ENCODE data around the gene TBCK. TPM values are rescaled to one million over a fixed set of nuclear protein-coding genes. Genes with fewer than 3 reads are reported as not detected.

The TBCK gene
- total RNA-seq, 1 donor from 2014 or later, result 16.3 TPM

DNA sequence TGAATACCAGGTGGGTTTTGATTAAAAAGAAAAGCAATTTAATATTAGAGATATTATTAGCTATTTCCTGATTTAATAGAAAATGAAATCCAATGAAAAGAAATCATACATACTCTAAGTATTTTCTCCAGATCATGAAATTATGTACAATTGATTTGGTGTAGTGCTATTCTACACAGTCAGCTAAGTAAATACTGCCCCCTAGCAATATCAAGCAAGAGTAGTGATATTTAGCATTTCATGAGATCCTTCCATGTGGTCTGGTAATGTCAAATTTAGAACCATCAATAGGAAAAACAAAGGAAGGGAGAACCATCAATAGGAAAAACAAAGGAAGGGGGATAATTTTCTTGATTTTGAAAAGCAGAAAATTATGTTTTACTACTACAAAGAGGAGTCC, 114.6 kb downstream of the TBCK start:
- DNase-seq (ENCODE audit: low read depth) (peak; percentile 35), FAIRE-seq (no peak)
- Histone ChIP-seq H3K27me3 (ENCODE audit: control insufficient read depth, insufficient read depth, low read length) (no peaks in the 10 kb centered on the region), H3K36me3 (ENCODE audit: control insufficient read depth, insufficient read depth, low read length) (no peaks in the 10 kb centered on the region), H3K4me3 (ENCODE audit: low read depth, low read length) (no peak overlapping the region)
- TF ChIP-seq, protein P1, sequence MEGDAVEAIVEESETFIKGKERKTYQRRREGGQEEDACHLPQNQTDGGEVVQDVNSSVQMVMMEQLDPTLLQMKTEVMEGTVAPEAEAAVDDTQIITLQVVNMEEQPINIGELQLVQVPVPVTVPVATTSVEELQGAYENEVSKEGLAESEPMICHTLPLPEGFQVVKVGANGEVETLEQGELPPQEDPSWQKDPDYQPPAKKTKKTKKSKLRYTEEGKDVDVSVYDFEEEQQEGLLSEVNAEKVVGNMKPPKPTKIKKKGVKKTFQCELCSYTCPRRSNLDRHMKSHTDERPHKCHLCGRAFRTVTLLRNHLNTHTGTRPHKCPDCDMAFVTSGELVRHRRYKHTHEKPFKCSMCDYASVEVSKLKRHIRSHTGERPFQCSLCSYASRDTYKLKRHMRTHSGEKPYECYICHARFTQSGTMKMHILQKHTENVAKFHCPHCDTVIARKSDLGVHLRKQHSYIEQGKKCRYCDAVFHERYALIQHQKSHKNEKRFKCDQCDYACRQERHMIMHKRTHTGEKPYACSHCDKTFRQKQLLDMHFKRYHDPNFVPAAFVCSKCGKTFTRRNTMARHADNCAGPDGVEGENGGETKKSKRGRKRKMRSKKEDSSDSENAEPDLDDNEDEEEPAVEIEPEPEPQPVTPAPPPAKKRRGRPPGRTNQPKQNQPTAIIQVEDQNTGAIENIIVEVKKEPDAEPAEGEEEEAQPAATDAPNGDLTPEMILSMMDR (IDR thresholded peaks at IDR 0.05; ENCODE audit: insufficient read depth, low read length, severe bottlenecking), result peak; percentile 4

DNA sequence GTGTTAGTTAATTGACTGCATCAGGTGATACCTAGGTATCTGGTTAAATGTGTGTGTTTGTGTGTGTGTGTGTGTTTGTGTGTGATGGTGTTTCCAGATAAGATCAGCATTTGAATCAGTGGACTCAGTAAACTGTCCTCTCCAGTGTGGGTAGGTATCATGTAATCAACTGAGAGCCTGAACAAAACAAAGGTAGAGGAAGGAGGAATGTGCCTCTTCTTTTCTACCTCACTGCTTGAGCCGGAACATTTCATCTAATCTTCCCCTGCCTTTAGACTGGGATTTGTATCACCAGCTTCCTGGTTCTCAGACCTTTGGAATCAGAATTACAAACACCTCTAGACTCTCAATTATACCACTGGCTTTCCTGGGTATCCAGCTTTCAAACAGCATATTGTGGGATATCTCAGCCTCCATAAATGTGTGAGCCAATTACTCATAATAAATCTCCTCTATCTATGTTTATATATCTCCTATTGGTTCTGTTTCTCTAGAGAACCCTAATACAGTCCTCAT, 120.5 kb downstream of the TBCK start:
- TF ChIP-seq, protein P1 (IDR thresholded peaks at IDR 0.05; ENCODE audit: insufficient read depth, low read length, severe bottlenecking), result no peak
- peaks cover 2% of the 10 kb centered on the region for H3K36me3 ChIP-seq (ENCODE audit: control insufficient read depth, insufficient read depth, low read length)
- FAIRE-seq (no peak), DNase-seq (ENCODE audit: low read depth) (no peak)
- no peak overlapping the region for H3K4me3 ChIP-seq (ENCODE audit: low read depth, low read length)
- H3K27me3 ChIP-seq (ENCODE audit: control insufficient read depth, insufficient read depth, low read length), result no peaks in the 10 kb centered on the region

DNA sequence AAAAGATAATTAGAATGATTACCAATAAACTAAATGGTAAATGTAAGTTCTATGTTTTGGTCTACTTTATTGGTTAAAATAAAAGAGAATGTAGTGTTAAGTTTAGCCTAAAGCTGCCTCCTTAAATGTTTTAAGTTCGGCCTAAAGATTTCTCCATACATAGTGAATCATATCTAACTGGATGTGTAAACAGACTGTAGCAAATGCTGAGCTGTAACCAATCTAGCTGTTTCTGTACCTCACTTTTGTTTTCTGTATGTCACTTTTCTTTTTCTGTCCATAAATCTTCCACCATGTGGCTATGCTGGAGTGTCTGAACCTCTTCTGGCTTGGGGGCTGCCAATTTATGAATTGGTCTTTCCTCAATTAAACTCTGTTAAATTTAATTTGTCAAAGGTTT, 121.2 kb downstream of the TBCK start:
- peaks cover 2% of the 10 kb centered on the region for H3K36me3 ChIP-seq (ENCODE audit: control insufficient read depth, insufficient read depth, low read length)
- H3K27me3 ChIP-seq (ENCODE audit: control insufficient read depth, insufficient read depth, low read length), result no peaks in the 10 kb centered on the region
- peak; percentile 9 for DNase-seq (ENCODE audit: low read depth)
- no peak overlapping the region for H3K4me3 ChIP-seq (ENCODE audit: low read depth, low read length)
- no peak for FAIRE-seq
- TF ChIP-seq, protein P1 (IDR thresholded peaks at IDR 0.05; ENCODE audit: insufficient read depth, low read length, severe bottlenecking), result no peak

DNA sequence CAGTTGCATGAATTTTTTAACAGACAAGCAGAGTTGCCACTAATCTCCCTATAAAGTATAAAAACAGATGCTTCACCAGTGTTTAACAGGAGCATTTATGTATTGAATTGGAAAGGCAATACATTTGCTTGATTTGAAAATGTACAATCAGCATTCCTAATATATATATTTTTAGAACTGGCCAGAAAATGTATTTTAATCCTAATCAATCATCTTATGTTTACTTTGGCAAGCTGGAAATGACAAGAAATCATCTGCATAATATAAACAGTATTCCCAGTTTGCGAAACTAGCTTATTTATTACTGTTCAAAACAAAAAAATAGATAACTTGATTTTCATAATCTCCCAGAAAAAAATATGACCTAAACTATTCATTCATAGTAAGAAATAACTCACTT, 123.9 kb downstream of the TBCK start:
- Histone ChIP-seq H3K27me3 (ENCODE audit: control insufficient read depth, insufficient read depth, low read length) (no peaks in the 10 kb centered on the region), H3K36me3 (ENCODE audit: control insufficient read depth, insufficient read depth, low read length) (peaks cover 2% of the 10 kb centered on the region)

DNA sequence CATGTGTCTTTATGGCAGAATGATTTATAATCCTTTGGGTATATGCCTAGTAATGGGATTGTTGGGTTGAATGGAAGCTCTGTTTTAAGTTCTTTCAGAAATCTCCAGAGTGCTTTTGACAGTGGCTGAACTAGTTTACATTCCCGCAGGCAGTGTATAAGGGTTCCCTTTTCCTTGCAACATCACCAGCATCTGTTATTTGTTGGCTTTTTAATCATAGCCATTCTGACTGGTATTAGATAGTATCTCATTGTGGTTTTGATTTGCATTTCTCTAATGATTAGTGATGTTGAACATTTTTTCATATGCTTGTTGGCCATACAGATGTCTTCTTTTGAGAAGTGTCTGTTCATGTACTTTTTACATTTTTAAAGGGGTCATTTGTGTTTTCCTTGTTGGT, 129.8 kb downstream of the TBCK start:
- Histone ChIP-seq H3K36me3 (ENCODE audit: control insufficient read depth, insufficient read depth, low read length) (no peaks in the 10 kb centered on the region), H3K4me3 (ENCODE audit: low read depth, low read length) (no peak overlapping the region), H3K27me3 (ENCODE audit: control insufficient read depth, insufficient read depth, low read length) (no peaks in the 10 kb centered on the region)
- no peak for FAIRE-seq
- TF ChIP-seq, protein P1 (IDR thresholded peaks at IDR 0.05; ENCODE audit: insufficient read depth, low read length, severe bottlenecking), result no peak
- no peak for DNase-seq (ENCODE audit: low read depth)

More for the DNA sequence above, 123.9 kb downstream of the TBCK start:
- no peak overlapping the region for H3K4me3 ChIP-seq (ENCODE audit: low read depth, low read length)
- TF ChIP-seq, protein P1 (IDR thresholded peaks at IDR 0.05; ENCODE audit: insufficient read depth, low read length, severe bottlenecking), result no peak
- no peak for DNase-seq (ENCODE audit: low read depth)
- no peak for FAIRE-seq

DNA sequence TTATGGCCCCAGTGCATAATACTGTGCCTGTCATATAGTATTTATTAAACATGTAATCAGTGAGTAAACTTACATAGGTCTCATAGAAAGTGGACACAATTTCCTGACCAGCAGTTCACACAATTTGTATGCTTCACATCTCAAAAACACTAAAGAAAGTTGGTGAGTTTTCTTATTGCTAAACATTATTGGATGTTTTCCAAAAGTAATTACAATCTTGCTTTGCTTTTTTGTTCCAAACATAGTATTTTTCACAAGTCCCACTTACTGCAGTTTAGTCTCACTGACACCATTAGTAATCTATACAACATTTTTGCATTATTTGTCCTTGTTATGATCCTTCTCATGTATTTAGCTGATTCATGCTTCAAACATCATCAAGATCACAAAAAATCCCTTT, 132.5 kb downstream of the TBCK start:
- FAIRE-seq, result no peak
- H3K27me3 ChIP-seq (ENCODE audit: control insufficient read depth, insufficient read depth, low read length), result no peaks in the 10 kb centered on the region

More for the DNA sequence above, 132.5 kb downstream of the TBCK start:
- Histone ChIP-seq H3K4me3 (ENCODE audit: low read depth, low read length) (no peak overlapping the region), H3K36me3 (ENCODE audit: control insufficient read depth, insufficient read depth, low read length) (no peaks in the 10 kb centered on the region)
- no peak for DNase-seq (ENCODE audit: low read depth)
- TF ChIP-seq, protein P1 (IDR thresholded peaks at IDR 0.05; ENCODE audit: insufficient read depth, low read length, severe bottlenecking), result no peak

Measured in bronchial epithelial cell (primary cell).